ENCODE measurements around the gene DLGAP1.

Gene DLGAP1

DNA sequence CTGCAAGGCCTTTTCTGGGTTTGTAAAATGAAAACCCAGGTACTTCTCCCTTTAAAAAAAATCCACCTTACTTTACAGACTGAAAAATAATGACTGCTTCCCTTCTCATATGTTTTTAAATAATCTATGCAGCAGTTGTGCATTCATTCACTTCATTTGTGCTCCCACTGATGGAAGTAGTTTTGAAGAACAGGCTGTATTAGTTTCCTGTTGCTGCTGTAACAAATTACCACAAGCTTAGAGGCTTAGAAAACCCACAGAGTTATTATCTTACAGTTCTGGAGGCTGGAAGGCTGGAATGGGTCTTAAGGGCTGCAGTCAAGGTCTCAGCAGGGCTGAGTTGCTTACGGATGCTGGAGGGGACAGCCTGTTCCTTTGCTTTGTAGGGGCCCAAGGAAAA, 670.2 kb downstream of the DLGAP1 start:
- no peak for TF ChIP-seq PATZ1 (CRISPR knock-in tag; IDR thresholded peaks at IDR 0.05; ENCODE audit: borderline replicate concordance)
- ATAC-seq, result no peak

GRCh38 chr18:3782901-3783300, 672.2 kb downstream of the DLGAP1 start:
- TF ChIP-seq CSRNP3 (CRISPR knock-in tag; IDR thresholded peaks at IDR 0.05) (no peak), TCF4 (CRISPR knock-in tag; IDR thresholded peaks at IDR 0.05; ENCODE audit: borderline replicate concordance) (no peak), CREB5 (CRISPR knock-in tag; IDR thresholded peaks at IDR 0.05; ENCODE audit: low read depth) (no peak), PATZ1 (CRISPR knock-in tag; IDR thresholded peaks at IDR 0.05; ENCODE audit: borderline replicate concordance) (no peak), ISL1 (CRISPR knock-in tag; IDR thresholded peaks at IDR 0.05) (no peak), CSDC2 (CRISPR knock-in tag; IDR thresholded peaks at IDR 0.05) (no peak), RARB (CRISPR knock-in tag; IDR thresholded peaks at IDR 0.05) (no peak), ZFP30 (CRISPR knock-in tag; IDR thresholded peaks at IDR 0.05) (no peak), SNAI2 (CRISPR knock-in tag; IDR thresholded peaks at IDR 0.05) (no peak), BACH2 (CRISPR knock-in tag; IDR thresholded peaks at IDR 0.05; ENCODE audit: borderline replicate concordance) (no peak), ZFP3 (CRISPR knock-in tag; IDR thresholded peaks at IDR 0.05) (no peak), GLIS3 (CRISPR knock-in tag; IDR thresholded peaks at IDR 0.05) (no peak), ZNF8 (CRISPR knock-in tag; IDR thresholded peaks at IDR 0.05) (no peak), TOX (CRISPR knock-in tag; IDR thresholded peaks at IDR 0.05; ENCODE audit: borderline replicate concordance) (no peak), TSHZ2 (CRISPR knock-in tag; IDR thresholded peaks at IDR 0.05) (no peak), PPARA (CRISPR knock-in tag; IDR thresholded peaks at IDR 0.05; ENCODE audit: borderline replicate concordance) (no peak), ZNF565 (CRISPR knock-in tag; conservative IDR thresholded peaks at IDR 0.05; ENCODE audit: low read depth) (no peak), ARNTL (CRISPR knock-in tag; IDR thresholded peaks at IDR 0.05; ENCODE audit: borderline replicate concordance, low read depth) (no peak), ZC3H10 (CRISPR knock-in tag; IDR thresholded peaks at IDR 0.05) (no peak), ZNF70 (CRISPR knock-in tag; IDR thresholded peaks at IDR 0.05) (no peak)

DNA sequence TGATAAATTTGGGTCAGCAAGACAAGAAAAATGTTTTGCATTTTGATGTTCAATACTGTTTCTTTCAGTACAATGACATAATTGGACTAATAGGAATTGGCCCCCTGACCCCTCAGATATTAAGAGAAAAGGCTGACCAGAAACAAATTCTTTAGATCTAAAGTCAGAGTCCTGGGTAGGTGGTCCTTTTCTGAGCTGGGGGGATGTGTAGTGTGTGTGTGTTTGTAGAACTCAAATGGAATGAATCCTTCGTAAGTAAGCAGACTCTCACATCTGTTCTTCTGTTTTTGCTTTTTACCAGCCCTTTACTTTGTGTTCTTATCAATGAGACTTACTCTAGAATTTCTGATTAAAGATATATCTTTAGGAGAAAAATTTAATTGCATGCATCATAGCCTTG, 677.4 kb downstream of the DLGAP1 start:
- TF ChIP-seq ZC3H10 (CRISPR knock-in tag; IDR thresholded peaks at IDR 0.05), result no peak
- no peak for TF ChIP-seq PPARA (CRISPR knock-in tag; IDR thresholded peaks at IDR 0.05; ENCODE audit: borderline replicate concordance)
- no peak for TF ChIP-seq PATZ1 (CRISPR knock-in tag; IDR thresholded peaks at IDR 0.05; ENCODE audit: borderline replicate concordance)
- no peak for TF ChIP-seq CREB5 (CRISPR knock-in tag; IDR thresholded peaks at IDR 0.05; ENCODE audit: low read depth)
- no peak for TF ChIP-seq ZFP30 (CRISPR knock-in tag; IDR thresholded peaks at IDR 0.05)
- no peak for TF ChIP-seq ESRRG (CRISPR knock-in tag; IDR thresholded peaks at IDR 0.05)
- TF ChIP-seq ZNF70 (CRISPR knock-in tag; IDR thresholded peaks at IDR 0.05), result no peak
- no peak for TF ChIP-seq ZNF565 (CRISPR knock-in tag; conservative IDR thresholded peaks at IDR 0.05; ENCODE audit: low read depth)
- TF ChIP-seq BACH2 (CRISPR knock-in tag; IDR thresholded peaks at IDR 0.05; ENCODE audit: borderline replicate concordance), result no peak
- no peak for TF ChIP-seq ZFP3 (CRISPR knock-in tag; IDR thresholded peaks at IDR 0.05)
- TF ChIP-seq SNAI2 (CRISPR knock-in tag; IDR thresholded peaks at IDR 0.05), result no peak
- no peak for TF ChIP-seq GLIS3 (CRISPR knock-in tag; IDR thresholded peaks at IDR 0.05)
- no peak for TF ChIP-seq TCF4 (CRISPR knock-in tag; IDR thresholded peaks at IDR 0.05; ENCODE audit: borderline replicate concordance)
- TF ChIP-seq TSHZ2 (CRISPR knock-in tag; IDR thresholded peaks at IDR 0.05), result no peak
- no peak for ATAC-seq

More at GRCh38 chr18:3782901-3783300, 672.2 kb downstream of the DLGAP1 start:
- ATAC-seq, result no peak

Data from SK-N-SH treated with all-trans-retinoic acid at 6 μM for 48 hours (cell line).